ENCODE data around the gene NT5C1B.

Gene NT5C1B

DNA sequence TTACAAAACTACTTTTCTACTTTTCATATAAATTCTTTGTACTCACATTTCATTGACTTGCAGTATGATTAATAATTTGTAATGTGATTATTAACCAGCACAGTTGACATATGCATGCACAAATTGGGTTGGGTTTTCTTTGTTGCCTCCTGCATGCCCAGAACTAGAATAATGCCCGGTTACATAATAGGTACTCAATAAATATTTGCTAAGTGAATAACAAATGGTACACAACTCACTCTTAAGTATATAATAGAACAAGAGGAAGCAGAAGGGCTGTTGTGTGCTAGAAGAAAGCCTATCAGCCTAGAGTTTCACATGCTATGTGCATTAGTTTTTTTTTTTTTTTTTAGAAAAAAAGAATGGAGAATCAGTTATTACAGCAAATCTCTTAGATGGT lies 38.2 kb downstream of the NT5C1B start:
- no peak for DNase-seq (ENCODE audit: low spot score)
- Histone ChIP-seq H3K4ac (ENCODE audit: low read length) (no peak overlapping the region), H3K36me3 (replicated peaks in 1 of 2; ENCODE audit: control insufficient read depth in 2 of 2, insufficient read depth in 2 of 2, low read length in 2 of 2) (peaks cover 3 to 28% of the 10 kb centered on the region in 2 donors), H2AFZ (ENCODE audit: low read length) (no peak overlapping the region), H3K27ac (replicated peaks; ENCODE audit: low read length) (no peak overlapping the region), H3K23ac (ENCODE audit: low read depth, low read length, poor library complexity) (no peak overlapping the region), H2BK120ac (ENCODE audit: low read depth, low read length) (no peak overlapping the region), H3K9me3 (replicated peaks in 1 of 2; ENCODE audit: control insufficient read depth in 2 of 2, insufficient read depth in 1 of 2, low read depth in 1 of 2, low read length in 2 of 2) (no peaks in the 10 kb centered on the region), H3K9ac (ENCODE audit: low read depth, low read length, poor library complexity) (no peak overlapping the region), H3K4me2 (ENCODE audit: insufficient read depth, low read length, poor library complexity, severe bottlenecking) (no peak overlapping the region), H3K4me3 (ENCODE audit: low read length in 2 of 2) (no peak overlapping the region), H2BK15ac (ENCODE audit: low read length) (no peak overlapping the region), H2AK5ac (ENCODE audit: low read depth, low read length) (no peak overlapping the region), H3K18ac (ENCODE audit: low read length) (no peak overlapping the region), H3K4me1 (ENCODE audit: control insufficient read depth in 2 of 2, insufficient read depth in 1 of 2, low read depth in 1 of 2, low read length in 2 of 2) (no peaks in the 10 kb centered on the region), H2BK5ac (ENCODE audit: low read length) (no peak overlapping the region), H4K8ac (ENCODE audit: low read depth, low read length) (no peak overlapping the region), H2BK12ac (ENCODE audit: low read length) (no peak overlapping the region), H3K79me1 (ENCODE audit: low read depth, low read length) (no peaks in the 10 kb centered on the region), H3K27me3 (ENCODE audit: control insufficient read depth in 3 of 3, insufficient read depth in 3 of 3, low read depth in 1 of 3, low read length in 3 of 3) (no peaks in the 10 kb centered on the region), H4K91ac (ENCODE audit: low read depth, low read length, poor library complexity) (no peak overlapping the region), H3K14ac (ENCODE audit: low read length) (no peak overlapping the region)
- no CpG with 5 or more reads among the region's 1 CpG for WGBS, 2 donors (ENCODE audit: extremely low coverage in 2 of 2, insufficient read length in 2 of 2, insufficient replicate concordance in 1 of 2)

- WGBS, 2 donors (ENCODE audit: extremely low coverage in 2 of 2, insufficient read length in 2 of 2, insufficient replicate concordance in 1 of 2) = no CpG with 5 or more reads among the region's 2 CpGs
- no peaks in the 10 kb centered on the region for H3K79me1 ChIP-seq (ENCODE audit: low read depth, low read length)
- no peak overlapping the region for H3K18ac ChIP-seq (ENCODE audit: low read length)
- H2BK12ac ChIP-seq (ENCODE audit: low read length) = no peak overlapping the region
- no peak overlapping the region for H4K8ac ChIP-seq (ENCODE audit: low read depth, low read length)
- H3K14ac ChIP-seq (ENCODE audit: low read length) = no peak overlapping the region
- H3K36me3 ChIP-seq (replicated peaks in 1 of 2; ENCODE audit: control insufficient read depth in 2 of 2, insufficient read depth in 2 of 2, low read length in 2 of 2) = peaks cover 2 to 20% of the 10 kb centered on the region in 2 donors
- no peak overlapping the region for H2AFZ ChIP-seq (ENCODE audit: low read length)
- no peak overlapping the region for H2AK5ac ChIP-seq (ENCODE audit: low read depth, low read length)
- H3K9ac ChIP-seq (ENCODE audit: low read depth, low read length, poor library complexity) = no peak overlapping the region
- no peaks in the 10 kb centered on the region for H3K27me3 ChIP-seq (ENCODE audit: control insufficient read depth in 3 of 3, insufficient read depth in 3 of 3, low read depth in 1 of 3, low read length in 3 of 3)
- H3K4ac ChIP-seq (ENCODE audit: low read length) = no peak overlapping the region
- no peak overlapping the region for H3K4me3 ChIP-seq (ENCODE audit: low read length in 2 of 2)
- H2BK15ac ChIP-seq (ENCODE audit: low read length) = no peak overlapping the region
- H3K9me3 ChIP-seq (replicated peaks in 1 of 2; ENCODE audit: control insufficient read depth in 2 of 2, insufficient read depth in 1 of 2, low read depth in 1 of 2, low read length in 2 of 2) = no peaks in the 10 kb centered on the region
- H3K23ac ChIP-seq (ENCODE audit: low read depth, low read length, poor library complexity) = no peak overlapping the region
- H3K4me1 ChIP-seq (ENCODE audit: control insufficient read depth in 2 of 2, insufficient read depth in 1 of 2, low read depth in 1 of 2, low read length in 2 of 2) = no peaks in the 10 kb centered on the region
- no peak overlapping the region for H3K27ac ChIP-seq (replicated peaks; ENCODE audit: low read length)
- no peak overlapping the region for H2BK5ac ChIP-seq (ENCODE audit: low read length)
- no peak overlapping the region for H4K91ac ChIP-seq (ENCODE audit: low read depth, low read length, poor library complexity)
- DNase-seq (ENCODE audit: low spot score) = no peak
- no peak overlapping the region for H2BK120ac ChIP-seq (ENCODE audit: low read depth, low read length)
- H3K4me2 ChIP-seq (ENCODE audit: insufficient read depth, low read length, poor library complexity, severe bottlenecking) = no peak overlapping the region
These were observed 38.9 kb downstream of the NT5C1B start for GRCh38 chr2:18550433-18550832.

- H3K9ac ChIP-seq (ENCODE audit: low read depth, low read length, poor library complexity) = no peak overlapping the region
- no peak overlapping the region for H3K14ac ChIP-seq (ENCODE audit: low read length)
These were observed 40.3 kb downstream of the NT5C1B start for GRCh38 chr2:18549083-18549482.

GRCh38 chr2:18548621-18549020 lies 40.7 kb downstream of the NT5C1B start:
- Histone ChIP-seq H2BK120ac (ENCODE audit: low read depth, low read length) (no peak overlapping the region), H4K8ac (ENCODE audit: low read depth, low read length) (no peak overlapping the region), H3K18ac (ENCODE audit: low read length) (no peak overlapping the region), H2BK5ac (ENCODE audit: low read length) (no peak overlapping the region), H2AK5ac (ENCODE audit: low read depth, low read length) (no peak overlapping the region), H3K79me1 (ENCODE audit: low read depth, low read length) (no peaks in the 10 kb centered on the region), H3K4me3 (ENCODE audit: low read length in 2 of 2) (no peak overlapping the region), H3K4me1 (ENCODE audit: control insufficient read depth in 2 of 2, insufficient read depth in 1 of 2, low read depth in 1 of 2, low read length in 2 of 2) (no peaks in the 10 kb centered on the region), H3K9me3 (replicated peaks in 1 of 2; ENCODE audit: control insufficient read depth in 2 of 2, insufficient read depth in 1 of 2, low read depth in 1 of 2, low read length in 2 of 2) (no peaks in the 10 kb centered on the region), H4K91ac (ENCODE audit: low read depth, low read length, poor library complexity) (no peak overlapping the region), H2BK15ac (ENCODE audit: low read length) (no peak overlapping the region), H3K27me3 (ENCODE audit: control insufficient read depth in 3 of 3, insufficient read depth in 3 of 3, low read depth in 1 of 3, low read length in 3 of 3) (no peaks in the 10 kb centered on the region), H3K4me2 (ENCODE audit: insufficient read depth, low read length, poor library complexity, severe bottlenecking) (no peak overlapping the region), H2AFZ (ENCODE audit: low read length) (no peak overlapping the region), H3K27ac (replicated peaks; ENCODE audit: low read length) (no peak overlapping the region), H3K36me3 (replicated peaks in 1 of 2; ENCODE audit: control insufficient read depth in 2 of 2, insufficient read depth in 2 of 2, low read length in 2 of 2) (peaks cover 0 to 3% of the 10 kb centered on the region in 2 donors), H3K4ac (ENCODE audit: low read length) (no peak overlapping the region), H3K23ac (ENCODE audit: low read depth, low read length, poor library complexity) (no peak overlapping the region), H3K14ac (ENCODE audit: low read length) (no peak overlapping the region), H3K9ac (ENCODE audit: low read depth, low read length, poor library complexity) (no peak overlapping the region), H2BK12ac (ENCODE audit: low read length) (no peak overlapping the region)
- no peak for DNase-seq (ENCODE audit: low spot score)
- no CpG with 5 or more reads among the region's 1 CpG for WGBS, 2 donors (ENCODE audit: extremely low coverage in 2 of 2, insufficient read length in 2 of 2, insufficient replicate concordance in 1 of 2)

More at GRCh38 chr2:18549083-18549482, 40.3 kb downstream of the NT5C1B start:
- peaks cover 0 to 7% of the 10 kb centered on the region in 2 donors for H3K36me3 ChIP-seq (replicated peaks in 1 of 2; ENCODE audit: control insufficient read depth in 2 of 2, insufficient read depth in 2 of 2, low read length in 2 of 2)
- H2BK5ac ChIP-seq (ENCODE audit: low read length) = no peak overlapping the region
- H3K4me2 ChIP-seq (ENCODE audit: insufficient read depth, low read length, poor library complexity, severe bottlenecking) = no peak overlapping the region
- no peaks in the 10 kb centered on the region for H3K4me1 ChIP-seq (ENCODE audit: control insufficient read depth in 2 of 2, insufficient read depth in 1 of 2, low read depth in 1 of 2, low read length in 2 of 2)
- no peaks in the 10 kb centered on the region for H3K27me3 ChIP-seq (ENCODE audit: control insufficient read depth in 3 of 3, insufficient read depth in 3 of 3, low read depth in 1 of 3, low read length in 3 of 3)
- no peak overlapping the region for H3K18ac ChIP-seq (ENCODE audit: low read length)
- no peak overlapping the region for H3K4me3 ChIP-seq (ENCODE audit: low read length in 2 of 2)
- H3K23ac ChIP-seq (ENCODE audit: low read depth, low read length, poor library complexity) = no peak overlapping the region
- H2BK120ac ChIP-seq (ENCODE audit: low read depth, low read length) = no peak overlapping the region
- no peak overlapping the region for H3K27ac ChIP-seq (replicated peaks; ENCODE audit: low read length)
- H2BK12ac ChIP-seq (ENCODE audit: low read length) = no peak overlapping the region
- H2AFZ ChIP-seq (ENCODE audit: low read length) = no peak overlapping the region
- no peak overlapping the region for H4K8ac ChIP-seq (ENCODE audit: low read depth, low read length)
- no peak overlapping the region for H3K4ac ChIP-seq (ENCODE audit: low read length)
- no peak overlapping the region for H2AK5ac ChIP-seq (ENCODE audit: low read depth, low read length)
- DNase-seq (ENCODE audit: low spot score) = no peak
- H3K79me1 ChIP-seq (ENCODE audit: low read depth, low read length) = no peaks in the 10 kb centered on the region
- no CpG with 5 or more reads among the region's 2 CpGs for WGBS, 2 donors (ENCODE audit: extremely low coverage in 2 of 2, insufficient read length in 2 of 2, insufficient replicate concordance in 1 of 2)
- no peak overlapping the region for H2BK15ac ChIP-seq (ENCODE audit: low read length)
- no peak overlapping the region for H4K91ac ChIP-seq (ENCODE audit: low read depth, low read length, poor library complexity)
- H3K9me3 ChIP-seq (replicated peaks in 1 of 2; ENCODE audit: control insufficient read depth in 2 of 2, insufficient read depth in 1 of 2, low read depth in 1 of 2, low read length in 2 of 2) = no peaks in the 10 kb centered on the region

Measured in neuronal stem cell (in vitro differentiated cells).